ENCODE results near the gene CER1. TPM values are rescaled to one million over a fixed set of nuclear protein-coding genes. Genes with fewer than 3 reads are reported as not detected.

CER1 gene
- polyA plus RNA-seq, 1 experiment, result not detected

DNA sequence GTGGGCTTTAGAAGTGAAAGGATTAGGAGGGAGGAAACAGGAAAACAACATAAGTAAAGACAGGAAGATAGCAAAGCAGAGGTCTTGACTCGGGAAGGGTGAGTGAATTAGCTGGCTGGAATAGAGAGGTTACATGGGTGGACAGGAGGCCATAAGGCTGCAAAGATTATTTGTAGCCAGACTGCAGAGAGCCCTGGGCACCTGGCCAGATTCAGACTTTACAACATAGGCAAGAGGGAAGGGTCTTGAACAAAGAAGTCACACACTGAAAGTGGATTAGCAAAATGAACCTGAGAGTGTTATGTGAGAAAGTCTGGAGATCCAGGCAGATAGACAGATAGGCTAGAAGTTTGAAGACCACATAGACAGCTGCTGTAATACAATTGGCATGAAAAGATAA, 29.7 kb upstream of the CER1 start:
- Histone ChIP-seq H3K4me3 (ENCODE audit: low read depth, low read length) (no peak overlapping the region), H3K27me3 (ENCODE audit: control insufficient read depth, insufficient read depth, low read length) (peaks cover 3% of the 10 kb centered on the region), H3K9me3 (ENCODE audit: control insufficient read depth, insufficient read depth, low read length) (no peaks in the 10 kb centered on the region), H3K27ac (ENCODE audit: low read depth, low read length) (no peak overlapping the region)
- ChIA-PET POLR2A (no interaction called here), CTCF (no interaction called here)
- no peak for DNase-seq (ENCODE audit: low read depth, low spot score)
- TF ChIP-seq, protein P1, sequence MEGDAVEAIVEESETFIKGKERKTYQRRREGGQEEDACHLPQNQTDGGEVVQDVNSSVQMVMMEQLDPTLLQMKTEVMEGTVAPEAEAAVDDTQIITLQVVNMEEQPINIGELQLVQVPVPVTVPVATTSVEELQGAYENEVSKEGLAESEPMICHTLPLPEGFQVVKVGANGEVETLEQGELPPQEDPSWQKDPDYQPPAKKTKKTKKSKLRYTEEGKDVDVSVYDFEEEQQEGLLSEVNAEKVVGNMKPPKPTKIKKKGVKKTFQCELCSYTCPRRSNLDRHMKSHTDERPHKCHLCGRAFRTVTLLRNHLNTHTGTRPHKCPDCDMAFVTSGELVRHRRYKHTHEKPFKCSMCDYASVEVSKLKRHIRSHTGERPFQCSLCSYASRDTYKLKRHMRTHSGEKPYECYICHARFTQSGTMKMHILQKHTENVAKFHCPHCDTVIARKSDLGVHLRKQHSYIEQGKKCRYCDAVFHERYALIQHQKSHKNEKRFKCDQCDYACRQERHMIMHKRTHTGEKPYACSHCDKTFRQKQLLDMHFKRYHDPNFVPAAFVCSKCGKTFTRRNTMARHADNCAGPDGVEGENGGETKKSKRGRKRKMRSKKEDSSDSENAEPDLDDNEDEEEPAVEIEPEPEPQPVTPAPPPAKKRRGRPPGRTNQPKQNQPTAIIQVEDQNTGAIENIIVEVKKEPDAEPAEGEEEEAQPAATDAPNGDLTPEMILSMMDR (IDR thresholded peaks at IDR 0.05; ENCODE audit: low read depth, low read length), result no peak

DNA sequence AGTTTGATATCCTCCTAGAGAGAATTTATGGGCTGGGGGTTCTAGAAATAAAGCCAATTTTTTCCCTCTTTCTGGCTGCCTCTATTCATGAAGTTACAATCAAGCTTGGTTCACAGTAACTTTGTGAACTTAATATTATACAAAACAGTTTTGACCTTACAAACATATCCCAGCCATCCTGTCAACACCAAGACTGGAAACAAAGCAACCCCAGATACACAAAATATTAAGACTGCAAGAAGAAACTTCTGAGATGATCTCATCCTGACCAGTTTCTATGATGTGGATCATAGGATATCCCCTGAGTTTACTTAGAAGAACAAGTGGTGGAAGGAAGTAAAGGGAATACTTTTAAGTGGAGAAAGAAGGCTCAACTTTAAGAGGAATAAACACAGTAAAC, 28.3 kb upstream of the CER1 start:
- DNase-seq (ENCODE audit: low read depth, low spot score), result no peak
- H3K4me3 ChIP-seq (ENCODE audit: low read depth, low read length), result no peak overlapping the region
- CTCF ChIA-PET, result interaction anchor here (1.4 kb wide), 1 partner anchor 18 kb away, joined by 3 read pairs; no protein-coding TSS in a partner anchor
- TF ChIP-seq, protein P1 (IDR thresholded peaks at IDR 0.05; ENCODE audit: low read depth, low read length), result no peak
- H3K27me3 ChIP-seq (ENCODE audit: control insufficient read depth, insufficient read depth, low read length), result peaks cover 3% of the 10 kb centered on the region
- POLR2A ChIA-PET, result no interaction called here
- no peak overlapping the region for H3K27ac ChIP-seq (ENCODE audit: low read depth, low read length)
- H3K9me3 ChIP-seq (ENCODE audit: control insufficient read depth, insufficient read depth, low read length), result no peaks in the 10 kb centered on the region

DNA sequence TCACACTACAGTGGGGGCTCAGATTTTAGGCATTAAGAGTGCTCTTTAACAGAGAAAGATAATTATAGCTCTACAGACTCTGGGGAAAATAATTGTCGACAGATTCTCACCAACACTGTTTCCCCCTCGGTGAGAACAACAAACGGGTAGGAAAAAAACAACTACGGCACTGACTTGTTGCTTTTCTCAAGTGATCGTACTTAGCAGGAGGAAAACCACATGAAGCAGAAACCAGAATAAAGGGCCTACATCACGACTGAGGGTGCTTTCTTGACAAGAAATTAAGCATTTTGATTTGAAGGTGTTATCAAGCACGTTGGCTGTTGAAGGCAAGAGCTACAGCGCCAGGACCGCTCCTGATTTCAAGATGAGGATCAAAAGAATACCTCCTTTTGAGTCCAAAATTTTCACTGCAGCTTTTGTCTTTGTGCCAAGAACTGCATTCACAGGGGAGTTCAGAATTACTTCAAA, 27.2 kb upstream of the CER1 start:
- no peak for DNase-seq (ENCODE audit: low read depth, low spot score)
- Histone ChIP-seq H3K9me3 (ENCODE audit: control insufficient read depth, insufficient read depth, low read length) (no peaks in the 10 kb centered on the region), H3K27me3 (ENCODE audit: control insufficient read depth, insufficient read depth, low read length) (peaks cover 3% of the 10 kb centered on the region), H3K4me3 (ENCODE audit: low read depth, low read length) (no peak overlapping the region), H3K27ac (ENCODE audit: low read depth, low read length) (no peak overlapping the region)
- ChIA-PET POLR2A (no interaction called here), CTCF (interaction anchor here (1.4 kb wide), 1 partner anchor 19 kb away, joined by 3 read pairs; no protein-coding TSS in a partner anchor)
- TF ChIP-seq, protein P1 (IDR thresholded peaks at IDR 0.05; ENCODE audit: low read depth, low read length), result no peak

DNA sequence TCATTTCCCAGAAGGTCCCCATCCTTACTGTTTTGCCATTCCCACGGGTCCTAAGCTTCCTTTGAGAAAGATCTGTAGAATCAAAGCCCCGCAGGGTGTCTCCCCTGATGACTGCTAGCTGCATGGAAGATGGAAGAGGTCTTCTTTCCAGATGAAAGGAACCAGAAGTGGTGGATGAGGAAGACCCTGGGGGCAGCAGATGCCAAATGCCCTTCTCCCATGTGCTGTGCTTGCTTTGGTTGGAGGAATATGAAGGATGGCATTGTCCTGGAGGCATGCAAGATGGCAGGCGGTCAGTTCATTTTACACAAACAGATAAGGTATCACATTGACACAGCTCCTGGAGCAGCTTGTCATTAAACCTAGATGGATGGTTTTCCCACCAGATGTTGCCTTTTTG, 25.8 kb upstream of the CER1 start:
- Histone ChIP-seq H3K9me3 (ENCODE audit: control insufficient read depth, insufficient read depth, low read length) (no peaks in the 10 kb centered on the region), H3K27ac (ENCODE audit: low read depth, low read length) (no peak overlapping the region), H3K4me3 (ENCODE audit: low read depth, low read length) (no peak overlapping the region), H3K27me3 (ENCODE audit: control insufficient read depth, insufficient read depth, low read length) (peaks cover 3% of the 10 kb centered on the region)
- TF ChIP-seq, protein P1 (IDR thresholded peaks at IDR 0.05; ENCODE audit: low read depth, low read length), result no peak
- ChIA-PET CTCF (interaction anchor here (0.6 kb wide), 1 partner anchor 865 kb away, joined by 3 read pairs; no protein-coding TSS in a partner anchor), POLR2A (no interaction called here)
- no peak for DNase-seq (ENCODE audit: low read depth, low spot score)

DNA sequence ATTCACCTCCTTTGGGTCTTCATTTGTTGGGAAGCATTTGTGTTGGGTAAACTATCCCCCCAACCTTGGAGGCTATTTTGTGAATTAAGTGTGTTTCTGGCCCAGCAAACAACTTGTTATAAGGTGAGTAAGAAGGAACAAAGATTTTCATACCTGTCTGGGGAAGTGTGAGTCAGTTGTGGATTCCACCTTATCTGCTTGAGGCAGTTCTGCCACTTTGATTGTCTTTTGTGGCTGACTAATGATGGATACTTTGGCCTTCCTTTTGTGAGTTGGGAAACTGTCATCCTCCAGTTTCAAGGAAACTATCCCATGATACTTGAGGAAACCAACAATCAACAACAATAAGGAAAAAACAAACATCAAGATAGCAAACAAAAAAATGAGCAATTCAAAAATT, 24.6 kb upstream of the CER1 start:
- Histone ChIP-seq H3K4me3 (ENCODE audit: low read depth, low read length) (no peak overlapping the region), H3K9me3 (ENCODE audit: control insufficient read depth, insufficient read depth, low read length) (no peaks in the 10 kb centered on the region), H3K27me3 (ENCODE audit: control insufficient read depth, insufficient read depth, low read length) (peaks cover under 1% of the 10 kb centered on the region), H3K27ac (ENCODE audit: low read depth, low read length) (no peak overlapping the region)
- TF ChIP-seq, protein P1 (IDR thresholded peaks at IDR 0.05; ENCODE audit: low read depth, low read length), result no peak
- DNase-seq (ENCODE audit: low read depth, low spot score), result no peak
- ChIA-PET CTCF (no interaction called here), POLR2A (no interaction called here)
